HepG2 (cell line): ENCODE data around the gene ACSS3. TPM values are rescaled to one million over a fixed set of nuclear protein-coding genes. Genes with fewer than 3 reads are reported as not detected.
A peak's percentile ranks its signal among the peaks of the same experiment; 100 is the strongest.

ENCODE experiments used
- KDM5A ChIP-seq: fragments of 200-600 bp; sonication (generic); IDR thresholded peaks from 2 replicates; pipeline ENCODE4 v1.7.0; 2018; ENCODE audit warnings: antibody characterized with exemption, mild to moderate bottlenecking, low read length, borderline replicate concordance
- MEF2D ChIP-seq: sonication (generic); formaldehyde crosslinking; IDR thresholded peaks from 2 replicates; pipeline ENCODE4 v1.5.1; 2020; ENCODE audit warnings: mild to moderate bottlenecking, missing genetic modification reagents
- NFKB2 ChIP-seq: sonication (generic); formaldehyde crosslinking; IDR thresholded peaks from 2 replicates; pipeline ENCODE4 v1.4.0; 2020; ENCODE audit warnings: missing genetic modification reagents, borderline replicate concordance
- ZFX ChIP-seq: sonication (generic); formaldehyde crosslinking; IDR thresholded peaks from 2 replicates; pipeline ENCODE4 v1.4.0; 2020; ENCODE audit warnings: mild to moderate bottlenecking, low read depth, missing genetic modification reagents, moderate library complexity
- ZNF614 ChIP-seq: IDR thresholded peaks from 2 replicates; pipeline ENCODE4 v1.6.1; 2018; ENCODE audit warnings: missing biosample characterization, missing genetic modification reagents, inconsistent platforms, borderline replicate concordance
- polyA plus RNA-seq, 8 experiments: library from polyadenylated mRNA; depleted of rRNA in 3 of 8; stranded (reverse) in 7 of 8; unstranded in 1 of 8; fragments of >200 nt; fragmentation: Illumina TruSeq in 4 of 8; extraction: Trizol in 4 of 8; gene quantifications; 2 replicates each; pipeline versions ENCODE4 v1.2.1 to v1.2.3, GENCODE V29; 2011 to 2016; ENCODE audit warnings: low read depth in 4 of 8, missing spikeins in 1 of 8, mixed read lengths in 1 of 8; ENCODE audit not compliant: insufficient read depth in 1 of 8
- total RNA-seq, 5 experiments: library from RNA; depleted of rRNA; stranded (reverse); fragments of >200 nt; fragmentation: Illumina TruSeq; extraction: Trizol; gene quantifications; 2 replicates each; pipeline ENCODE4 v1.2.3, GENCODE V29; 2016; ENCODE audit warnings: low read depth in 1 of 5
- TF ChIP-seq, protein P1 (sequence below): sonication (generic); formaldehyde crosslinking; IDR thresholded peaks from 2 replicates; pipeline ENCODE4 v1.8.0; 2022; ENCODE audit warnings: missing genetic modification reagents, mild to moderate bottlenecking, moderate library complexity, borderline replicate concordance
- TF ChIP-seq, protein P2 (sequence below): sonication (generic); formaldehyde crosslinking; IDR thresholded peaks from 2 replicates; pipeline ENCODE4 v1.5.1; 2020; ENCODE audit warnings: missing genetic modification reagents, mild to moderate bottlenecking, borderline replicate concordance
- TF ChIP-seq, protein P3 (sequence below): sonication (generic); formaldehyde crosslinking; IDR thresholded peaks from 2 replicates; pipeline ENCODE4 v1.5.1; 2020; ENCODE audit warnings: missing genetic modification reagents, mild to moderate bottlenecking, borderline replicate concordance

The ACSS3 gene
- total and polyA plus RNA-seq, 2 of the 13 experiments (the other 11 are each of a cell fraction or from before 2014, with no cell fraction given) = 79.5 to 86.3 TPM

DNA sequence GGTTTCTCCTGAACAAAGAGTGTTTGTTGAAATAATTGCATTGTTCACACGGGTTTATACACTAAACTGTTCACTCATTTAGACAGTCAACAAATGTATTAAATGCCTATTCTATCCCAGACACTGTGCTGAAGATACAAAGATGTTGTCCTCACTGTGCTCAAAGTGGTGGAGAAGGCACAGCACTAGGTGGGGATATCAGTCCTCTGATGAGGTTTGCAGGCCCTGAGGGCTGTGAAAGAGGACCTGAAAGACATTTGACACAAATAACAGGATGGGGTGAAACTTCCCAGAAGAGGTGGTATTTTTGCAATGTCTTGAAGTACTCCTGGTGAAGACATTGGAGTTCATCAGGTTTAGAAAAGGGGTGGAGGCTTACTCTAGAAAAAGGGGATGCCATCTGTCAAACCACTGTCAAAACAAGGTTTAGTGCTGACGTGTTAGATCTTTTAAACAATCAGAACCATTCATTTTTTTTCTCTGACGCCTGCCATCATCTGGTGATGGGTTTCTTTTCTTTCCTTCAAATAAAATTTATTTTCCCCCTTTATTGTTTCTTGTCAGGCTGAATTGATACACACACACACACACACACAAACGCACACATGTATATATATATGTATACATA is 69.5 kb downstream of the ACSS3 start (continued):
- TF ChIP-seq, protein P1, sequence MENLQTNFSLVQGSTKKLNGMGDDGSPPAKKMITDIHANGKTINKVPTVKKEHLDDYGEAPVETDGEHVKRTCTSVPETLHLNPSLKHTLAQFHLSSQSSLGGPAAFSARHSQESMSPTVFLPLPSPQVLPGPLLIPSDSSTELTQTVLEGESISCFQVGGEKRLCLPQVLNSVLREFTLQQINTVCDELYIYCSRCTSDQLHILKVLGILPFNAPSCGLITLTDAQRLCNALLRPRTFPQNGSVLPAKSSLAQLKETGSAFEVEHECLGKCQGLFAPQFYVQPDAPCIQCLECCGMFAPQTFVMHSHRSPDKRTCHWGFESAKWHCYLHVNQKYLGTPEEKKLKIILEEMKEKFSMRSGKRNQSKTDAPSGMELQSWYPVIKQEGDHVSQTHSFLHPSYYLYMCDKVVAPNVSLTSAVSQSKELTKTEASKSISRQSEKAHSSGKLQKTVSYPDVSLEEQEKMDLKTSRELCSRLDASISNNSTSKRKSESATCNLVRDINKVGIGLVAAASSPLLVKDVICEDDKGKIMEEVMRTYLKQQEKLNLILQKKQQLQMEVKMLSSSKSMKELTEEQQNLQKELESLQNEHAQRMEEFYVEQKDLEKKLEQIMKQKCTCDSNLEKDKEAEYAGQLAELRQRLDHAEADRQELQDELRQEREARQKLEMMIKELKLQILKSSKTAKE (CRISPR knock-in tag) = peak; percentile 7; the same call in 1 of the 2 replicates
- TF ChIP-seq, protein P2, sequence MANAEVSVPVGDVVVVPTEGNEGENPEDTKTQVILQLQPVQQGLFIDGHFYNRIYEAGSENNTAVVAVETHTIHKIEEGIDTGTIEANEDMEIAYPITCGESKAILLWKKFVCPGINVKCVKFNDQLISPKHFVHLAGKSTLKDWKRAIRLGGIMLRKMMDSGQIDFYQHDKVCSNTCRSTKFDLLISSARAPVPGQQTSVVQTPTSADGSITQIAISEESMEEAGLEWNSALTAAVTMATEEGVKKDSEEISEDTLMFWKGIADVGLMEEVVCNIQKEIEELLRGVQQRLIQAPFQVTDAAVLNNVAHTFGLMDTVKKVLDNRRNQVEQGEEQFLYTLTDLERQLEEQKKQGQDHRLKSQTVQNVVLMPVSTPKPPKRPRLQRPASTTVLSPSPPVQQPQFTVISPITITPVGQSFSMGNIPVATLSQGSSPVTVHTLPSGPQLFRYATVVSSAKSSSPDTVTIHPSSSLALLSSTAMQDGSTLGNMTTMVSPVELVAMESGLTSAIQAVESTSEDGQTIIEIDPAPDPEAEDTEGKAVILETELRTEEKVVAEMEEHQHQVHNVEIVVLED (CRISPR knock-in tag) = 0 out of 2 replicates have a peak, but pooled peaks have one; percentile 8
- TF ChIP-seq, protein P3, sequence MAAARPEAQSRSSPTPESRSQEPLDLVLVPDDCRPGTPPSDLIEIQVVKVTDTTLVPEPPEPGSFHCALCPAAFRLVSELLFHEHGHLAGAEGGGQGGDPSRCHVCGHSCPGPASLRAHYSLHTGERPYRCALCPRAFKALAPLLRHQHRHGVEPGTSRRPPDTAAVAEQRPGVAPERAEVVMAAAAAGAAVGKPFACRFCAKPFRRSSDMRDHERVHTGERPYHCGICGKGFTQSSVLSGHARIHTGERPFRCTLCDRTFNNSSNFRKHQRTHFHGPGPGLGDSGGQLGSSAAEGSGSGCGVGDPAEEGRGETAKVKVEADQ (CRISPR knock-in tag) = 0 out of 2 replicates have a peak, but pooled peaks have one; percentile 10
- 0 out of 2 replicates have a peak, but pooled peaks have one; percentile 26 for TF ChIP-seq KDM5A
- TF ChIP-seq NFKB2 = no peak
- TF ChIP-seq ZNF614 (CRISPR knock-in tag) = 0 out of 2 replicates have a peak, but pooled peaks have one; percentile 7
- 0 out of 2 replicates have a peak, but pooled peaks have one; percentile 34 for TF ChIP-seq ZFX (CRISPR knock-in tag)
- TF ChIP-seq MEF2D (CRISPR knock-in tag) = peak; percentile 33; the same call in 1 of the 2 replicates
- TF ChIP-seq, all 625 proteins: peak for 13
